NT2/D1 (cell line): Measurements from ENCODE around the gene MED12L.

Experiments used
- DNase-seq: peaks from one replicate; pipeline ENCODE4 v3.0.0-alpha.2; 2011; ENCODE audit warnings: low read depth, low spot score
- H3K27me3 ChIP-seq: 2 replicates; pipeline ENCODE4 v1.6.0; 2011; ENCODE audit warnings: mild to moderate bottlenecking; ENCODE audit not compliant: insufficient read length, insufficient read depth
- H3K36me3 ChIP-seq: 2 replicates; pipeline ENCODE4 v1.6.1; 2011; ENCODE audit warnings: mild to moderate bottlenecking, low read length, mixed read lengths; ENCODE audit not compliant: insufficient read depth, insufficient read length
- H3K4me1 ChIP-seq: 2 replicates; pipeline ENCODE4 v1.5.1; 2011; ENCODE audit not compliant: insufficient read depth, insufficient read length
- H3K4me3 ChIP-seq: 2 replicates; pipeline ENCODE4 v1.5.1; 2011; ENCODE audit warnings: low read depth; ENCODE audit not compliant: insufficient read length
- H3K9ac ChIP-seq: 2 replicates; pipeline ENCODE4 v1.6.0; 2011; ENCODE audit warnings: low read depth; ENCODE audit not compliant: insufficient read length
- H3K9me3 ChIP-seq: 2 replicates; pipeline ENCODE4 v1.5.1; 2011; ENCODE audit warnings: mild to moderate bottlenecking, low read length; ENCODE audit not compliant: insufficient read depth
- SUZ12 ChIP-seq: IDR thresholded peaks from 2 replicates; pipeline ENCODE4 v1.6.1; 2011; ENCODE audit not compliant: insufficient read length, insufficient read depth; ENCODE audit errors: extremely low read depth
- YY1 ChIP-seq: IDR thresholded peaks from 2 replicates; pipeline ENCODE4 v1.6.1; 2011; ENCODE audit not compliant: insufficient read length, insufficient read depth
- ZNF274 ChIP-seq: IDR thresholded peaks from 2 replicates; pipeline ENCODE4 v1.6.1; 2011; ENCODE audit warnings: mild to moderate bottlenecking, low read depth, low read length

Gene MED12L

GRCh38 chr3:151293127-151293526, 207.7 kb downstream of the MED12L start:
- no peak overlapping the region for H3K9ac ChIP-seq
- H3K36me3 ChIP-seq, result no peaks in the 10 kb centered on the region
- no peak for DNase-seq
- H3K9me3 ChIP-seq, result no peaks in the 10 kb centered on the region
- no peak overlapping the region for H3K4me3 ChIP-seq
- H3K27me3 ChIP-seq, result no peaks in the 10 kb centered on the region
- no peaks in the 10 kb centered on the region for H3K4me1 ChIP-seq
- TF ChIP-seq ZNF274 (no peak), SUZ12 (no peak), YY1 (no peak)

GRCh38 chr3:151296226-151296625, 210.8 kb downstream of the MED12L start:
- no peaks in the 10 kb centered on the region for H3K4me1 ChIP-seq
- no peaks in the 10 kb centered on the region for H3K9me3 ChIP-seq
- TF ChIP-seq ZNF274, result no peak
- no peak for TF ChIP-seq YY1
- no peak for TF ChIP-seq SUZ12
- H3K36me3 ChIP-seq, result no peaks in the 10 kb centered on the region
- no peak overlapping the region for H3K9ac ChIP-seq
- H3K27me3 ChIP-seq, result no peaks in the 10 kb centered on the region
- H3K4me3 ChIP-seq, result no peak overlapping the region
- DNase-seq, result no peak

- Histone ChIP-seq H3K36me3 (no peaks in the 10 kb centered on the region), H3K4me3 (no peak overlapping the region), H3K27me3 (no peaks in the 10 kb centered on the region), H3K4me1 (no peaks in the 10 kb centered on the region), H3K9me3 (no peaks in the 10 kb centered on the region), H3K9ac (no peak overlapping the region)
- no peak for TF ChIP-seq ZNF274
- TF ChIP-seq SUZ12, result no peak
- no peak for TF ChIP-seq YY1
- DNase-seq, result no peak
Observed at GRCh38 chr3:151297429-151297828, 212.0 kb downstream of the MED12L start.

- TF ChIP-seq YY1, result no peak
- TF ChIP-seq ZNF274, result no peak
- TF ChIP-seq SUZ12, result no peak
Observed at GRCh38 chr3:151299006-151299405, 213.5 kb downstream of the MED12L start.

GRCh38 chr3:151300539-151300938, 215.1 kb downstream of the MED12L start:
- H3K4me3 ChIP-seq, result no peak overlapping the region
- TF ChIP-seq YY1 (no peak), ZNF274 (no peak), SUZ12 (no peak)
- peaks cover 4% of the 10 kb centered on the region for H3K4me1 ChIP-seq
- H3K36me3 ChIP-seq, result no peaks in the 10 kb centered on the region
- no peaks in the 10 kb centered on the region for H3K9me3 ChIP-seq
- no peak overlapping the region for H3K9ac ChIP-seq
- no peaks in the 10 kb centered on the region for H3K27me3 ChIP-seq
- no peak for DNase-seq

More at GRCh38 chr3:151299006-151299405, 213.5 kb downstream of the MED12L start:
- H3K4me1 ChIP-seq, result peaks cover 2% of the 10 kb centered on the region
- H3K36me3 ChIP-seq, result no peaks in the 10 kb centered on the region
- H3K9ac ChIP-seq, result no peak overlapping the region
- H3K9me3 ChIP-seq, result no peaks in the 10 kb centered on the region
- H3K4me3 ChIP-seq, result no peak overlapping the region
- H3K27me3 ChIP-seq, result no peaks in the 10 kb centered on the region
- DNase-seq, result no peak

GRCh38 chr3:151301787-151302186, 216.3 kb downstream of the MED12L start:
- H3K9ac ChIP-seq, result no peak overlapping the region
- peaks cover 9% of the 10 kb centered on the region for H3K4me1 ChIP-seq
- TF ChIP-seq YY1 (no peak), ZNF274 (no peak), SUZ12 (no peak)
- no peaks in the 10 kb centered on the region for H3K9me3 ChIP-seq
- H3K36me3 ChIP-seq, result no peaks in the 10 kb centered on the region
- no peak overlapping the region for H3K4me3 ChIP-seq
- peaks cover 6% of the 10 kb centered on the region for H3K27me3 ChIP-seq
- DNase-seq, result no peak

GRCh38 chr3:151303751-151304150, 218.3 kb downstream of the MED12L start:
- no peak overlapping the region for H3K4me3 ChIP-seq
- H3K4me1 ChIP-seq, result peaks cover 9% of the 10 kb centered on the region
- TF ChIP-seq SUZ12 (no peak), YY1 (no peak), ZNF274 (no peak)
- no peak for DNase-seq
- H3K9me3 ChIP-seq, result no peaks in the 10 kb centered on the region
- H3K9ac ChIP-seq, result no peak overlapping the region
- peaks cover 7% of the 10 kb centered on the region for H3K27me3 ChIP-seq
- no peaks in the 10 kb centered on the region for H3K36me3 ChIP-seq
